MM.1S (cell line): ENCODE measurements around the gene ZNF615.

Experiments used
- DNase-seq: peaks from one replicate; pipeline ENCODE4 v3.0.0-alpha.2; 2015
- H2AFZ ChIP-seq: fragments of 300-600 bp; sonication (generic); 2 replicates; pipeline ENCODE4 v1.6.0; 2016; ENCODE audit warnings: antibody characterized with exemption, low read length
- H3F3A ChIP-seq: fragments of 300-600 bp; sonication (generic); 2 replicates; pipeline ENCODE4 v1.6.1; 2016; ENCODE audit warnings: mild to moderate bottlenecking, antibody characterized with exemption, low read length, moderate library complexity, mixed read lengths; ENCODE audit not compliant: insufficient read depth
- H3K27ac ChIP-seq: fragments of 300-600 bp; sonication (generic); 2 replicates; pipeline ENCODE4 v1.5.1; 2016; ENCODE audit warnings: mild to moderate bottlenecking, low read length
- H3K27me3 ChIP-seq: fragments of 300-600 bp; sonication (generic); replicated peaks from 2 replicates; pipeline ENCODE4 v1.6.0; 2016; ENCODE audit warnings: low read length; ENCODE audit not compliant: insufficient read depth
- H3K36me3 ChIP-seq: fragments of 300-600 bp; sonication (generic); replicated peaks from 2 replicates; pipeline ENCODE4 v1.6.1; 2016; ENCODE audit warnings: mild to moderate bottlenecking, low read length, mixed read lengths; ENCODE audit not compliant: insufficient read depth
- H3K4me1 ChIP-seq: fragments of 300-600 bp; sonication (generic); 2 replicates; pipeline ENCODE4 v1.6.1; 2016; ENCODE audit warnings: low read length, mixed read lengths
- H3K4me2 ChIP-seq: fragments of 300-600 bp; sonication (generic); 2 replicates; pipeline ENCODE4 v1.6.0; 2016; ENCODE audit warnings: low read depth, low read length
- H3K4me3 ChIP-seq: fragments of 300-600 bp; sonication (generic); 2 replicates; pipeline ENCODE4 v1.5.1; 2016; ENCODE audit warnings: low read length, mixed read lengths
- H3K79me2 ChIP-seq: fragments of 300-600 bp; sonication (generic); 2 replicates; pipeline ENCODE4 v1.6.1; 2016; ENCODE audit warnings: mixed run types, low read length, mixed read lengths
- H3K9ac ChIP-seq: fragments of 300-600 bp; sonication (generic); 2 replicates; pipeline ENCODE4 v1.6.1; 2016; ENCODE audit warnings: low read length, mixed read lengths
- H3K9me2 ChIP-seq: fragments of 300-600 bp; sonication (generic); replicated peaks from 2 replicates; pipeline ENCODE4 v1.6.1; 2016; ENCODE audit warnings: mild to moderate bottlenecking, low read length, mixed read lengths; ENCODE audit not compliant: insufficient read depth
- H3K9me3 ChIP-seq: fragments of 300-600 bp; sonication (generic); replicated peaks from 2 replicates; pipeline ENCODE4 v1.6.1; 2016; ENCODE audit warnings: mild to moderate bottlenecking, low read length, mixed read lengths; ENCODE audit not compliant: insufficient read depth
- H4K20me1 ChIP-seq: fragments of 300-600 bp; sonication (generic); 2 replicates; pipeline ENCODE4 v1.6.1; 2016; ENCODE audit warnings: mild to moderate bottlenecking, low read length, moderate library complexity, mixed read lengths; ENCODE audit not compliant: insufficient read depth
- EZH2 ChIP-seq: fragments of 300-600 bp; sonication (generic); optimal IDR thresholded peaks from 2 replicates; pipeline ENCODE3; 2017; ENCODE audit warnings: low read depth, mild to moderate bottlenecking, antibody characterized with exemption, low read length, mixed read lengths
- EZH2phosphoT487 ChIP-seq: fragments of 300-600 bp; sonication (generic); IDR thresholded peaks from 2 replicates; pipeline ENCODE4 v1.6.1; 2018; ENCODE audit warnings: antibody characterized with exemption, low read length
- TF ChIP-seq, protein P1 (sequence below): fragments of 300-600 bp; sonication (generic); IDR thresholded peaks from 2 replicates; pipeline ENCODE4 v1.5.1; 2016; ENCODE audit warnings: antibody characterized with exemption, low read length, mixed read lengths

Gene ZNF615

DNA sequence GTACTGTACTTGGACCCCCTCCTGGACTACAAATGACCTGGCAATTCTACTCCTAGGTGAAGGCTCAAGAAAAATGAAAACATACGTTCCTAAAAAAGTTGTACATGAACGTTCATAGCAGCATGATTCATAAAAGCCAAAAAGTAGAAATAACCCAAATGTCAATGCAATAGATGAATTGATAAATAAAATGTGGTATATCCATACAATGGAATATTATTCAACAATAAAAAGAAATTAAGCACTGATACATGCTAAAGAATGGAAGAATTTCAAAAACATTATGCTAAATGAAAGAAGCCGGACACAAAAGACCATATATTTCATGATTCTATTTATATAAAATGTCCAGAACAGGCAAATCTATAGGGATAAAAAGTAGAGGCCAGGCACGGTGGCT is 31.2 kb upstream of the ZNF615 start:
- Histone ChIP-seq H3K4me2 (no peak overlapping the region), H3K9me3 (no peaks in the 10 kb centered on the region), H2AFZ (no peak overlapping the region), H3K36me3 (peaks cover 45% of the 10 kb centered on the region), H3K4me1 (no peaks in the 10 kb centered on the region), H4K20me1 (no peaks in the 10 kb centered on the region), H3K9ac (no peak overlapping the region), H3K9me2 (no peaks in the 10 kb centered on the region), H3K79me2 (no peaks in the 10 kb centered on the region), H3K4me3 (no peak overlapping the region), H3K27me3 (no peaks in the 10 kb centered on the region), H3F3A (no peaks in the 10 kb centered on the region), H3K27ac (no peak overlapping the region)
- TF ChIP-seq, protein P1, sequence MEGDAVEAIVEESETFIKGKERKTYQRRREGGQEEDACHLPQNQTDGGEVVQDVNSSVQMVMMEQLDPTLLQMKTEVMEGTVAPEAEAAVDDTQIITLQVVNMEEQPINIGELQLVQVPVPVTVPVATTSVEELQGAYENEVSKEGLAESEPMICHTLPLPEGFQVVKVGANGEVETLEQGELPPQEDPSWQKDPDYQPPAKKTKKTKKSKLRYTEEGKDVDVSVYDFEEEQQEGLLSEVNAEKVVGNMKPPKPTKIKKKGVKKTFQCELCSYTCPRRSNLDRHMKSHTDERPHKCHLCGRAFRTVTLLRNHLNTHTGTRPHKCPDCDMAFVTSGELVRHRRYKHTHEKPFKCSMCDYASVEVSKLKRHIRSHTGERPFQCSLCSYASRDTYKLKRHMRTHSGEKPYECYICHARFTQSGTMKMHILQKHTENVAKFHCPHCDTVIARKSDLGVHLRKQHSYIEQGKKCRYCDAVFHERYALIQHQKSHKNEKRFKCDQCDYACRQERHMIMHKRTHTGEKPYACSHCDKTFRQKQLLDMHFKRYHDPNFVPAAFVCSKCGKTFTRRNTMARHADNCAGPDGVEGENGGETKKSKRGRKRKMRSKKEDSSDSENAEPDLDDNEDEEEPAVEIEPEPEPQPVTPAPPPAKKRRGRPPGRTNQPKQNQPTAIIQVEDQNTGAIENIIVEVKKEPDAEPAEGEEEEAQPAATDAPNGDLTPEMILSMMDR, result no peak
- TF ChIP-seq EZH2phosphoT487 (no peak), EZH2 (no peak)
- no peak for DNase-seq

DNA sequence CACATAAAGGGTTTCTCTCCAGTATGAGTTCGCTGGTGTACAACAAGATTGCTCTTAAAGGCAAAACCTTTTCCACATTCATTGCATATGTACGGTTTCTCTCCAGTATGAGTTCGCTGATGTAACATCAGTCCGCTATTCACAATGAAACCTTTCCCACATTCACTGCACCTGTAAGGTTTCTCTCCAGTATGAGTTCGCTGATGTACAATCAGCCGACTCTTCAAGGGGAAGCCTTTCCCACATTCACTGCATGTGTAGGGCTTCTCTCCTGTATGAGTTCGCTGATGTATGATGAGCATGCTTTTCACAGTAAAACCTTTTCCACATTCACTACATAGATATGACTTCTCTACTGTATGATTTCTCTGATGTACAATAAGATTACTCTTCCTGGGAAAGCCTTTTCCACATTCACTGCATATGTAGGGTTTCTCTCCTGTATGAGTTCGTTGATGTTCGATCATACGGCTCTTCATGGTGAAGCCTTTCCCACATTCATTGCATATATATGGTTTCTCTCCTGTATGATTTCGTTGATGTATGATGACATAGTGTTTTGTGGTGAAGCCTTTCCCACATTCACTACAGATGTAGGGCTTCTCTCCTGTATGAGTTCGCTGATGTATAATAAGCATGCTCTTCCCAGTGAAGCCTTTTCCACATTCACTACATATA is 26.2 kb upstream of the ZNF615 start:
- no peak for DNase-seq

DNA sequence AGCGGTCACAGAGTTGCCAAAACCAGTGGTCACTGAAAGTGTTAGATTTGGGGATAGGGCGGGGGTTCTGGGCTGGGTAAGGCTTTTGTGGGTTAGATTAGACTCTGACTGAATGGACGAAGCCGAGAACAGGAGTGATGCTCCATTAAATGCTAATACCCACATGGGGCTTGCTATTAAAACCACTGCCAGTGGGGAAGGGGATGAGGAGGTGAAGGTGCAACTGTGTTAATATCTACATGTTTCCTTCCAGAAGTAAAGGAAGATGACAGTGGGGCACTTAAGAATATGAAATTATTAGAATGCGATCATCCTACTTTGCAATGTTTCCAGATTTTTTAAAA is 20.7 kb upstream of the ZNF615 start:
- peak overlapping the region; percentile 79 for H2AFZ ChIP-seq
- 0 out of 2 replicates have a peak, but pooled peaks cover under 1% of the 10 kb centered on the region for H3K36me3 ChIP-seq
- no peaks in the 10 kb centered on the region for H4K20me1 ChIP-seq
- peak overlapping the region; percentile 58; the same call in 1 of the 2 replicates for H3K9ac ChIP-seq
- TF ChIP-seq EZH2phosphoT487 (no peak), EZH2 (no peak)
- TF ChIP-seq, protein P1, result no peak
- H3K9me2 ChIP-seq, result no peaks in the 10 kb centered on the region
- H3K4me1 ChIP-seq, result no peaks in the 10 kb centered on the region
- H3F3A ChIP-seq, result no peaks in the 10 kb centered on the region
- no peak for DNase-seq
- H3K27ac ChIP-seq, result peak overlapping the region; percentile 50; the same call in 1 of the 2 replicates
- peak overlapping the region; percentile 70 for H3K4me3 ChIP-seq
- no peaks in the 10 kb centered on the region for H3K79me2 ChIP-seq
- no peaks in the 10 kb centered on the region for H3K27me3 ChIP-seq
- H3K4me2 ChIP-seq, result peak overlapping the region; percentile 61; the same call in 1 of the 2 replicates
- H3K9me3 ChIP-seq, result no peaks in the 10 kb centered on the region

More for the DNA sequence above, 26.2 kb upstream of the ZNF615 start:
- H3K4me3 ChIP-seq, result no peak overlapping the region
- TF ChIP-seq EZH2, result no peak
- TF ChIP-seq, protein P1, result no peak
- peaks cover 37% of the 10 kb centered on the region for H3K36me3 ChIP-seq
- no peaks in the 10 kb centered on the region for H3K79me2 ChIP-seq
- H3F3A ChIP-seq, result no peaks in the 10 kb centered on the region
- H3K9me3 ChIP-seq, result no peaks in the 10 kb centered on the region
- H3K9me2 ChIP-seq, result no peaks in the 10 kb centered on the region
- no peak overlapping the region for H3K9ac ChIP-seq
- H3K27ac ChIP-seq, result no peak overlapping the region
- no peaks in the 10 kb centered on the region for H4K20me1 ChIP-seq
- H3K27me3 ChIP-seq, result no peaks in the 10 kb centered on the region
- H3K4me1 ChIP-seq, result no peaks in the 10 kb centered on the region
- no peak overlapping the region for H3K4me2 ChIP-seq
- no peak overlapping the region for H2AFZ ChIP-seq
